HG02884 (cell line): Measurements from ENCODE around the gene ABHD12.
"Not testable (repeated sequence)": the region's sequence is repeated elsewhere in the genome, so short reads cannot be mapped to it uniquely, and the experiment has no call there.

Source experiments
- ATAC-seq: cut with Tn5 transposase; IDR thresholded peaks from one replicate; pipeline ENCODE4 v1.9.1; 2021; ENCODE audit warnings: mild to moderate bottlenecking, moderate library complexity; ENCODE audit not compliant: unreplicated experiment

Gene ABHD12

GRCh38 chr20:25278636-25279361, 111.8 kb downstream of the ABHD12 start:
- no peak for ATAC-seq

DNA sequence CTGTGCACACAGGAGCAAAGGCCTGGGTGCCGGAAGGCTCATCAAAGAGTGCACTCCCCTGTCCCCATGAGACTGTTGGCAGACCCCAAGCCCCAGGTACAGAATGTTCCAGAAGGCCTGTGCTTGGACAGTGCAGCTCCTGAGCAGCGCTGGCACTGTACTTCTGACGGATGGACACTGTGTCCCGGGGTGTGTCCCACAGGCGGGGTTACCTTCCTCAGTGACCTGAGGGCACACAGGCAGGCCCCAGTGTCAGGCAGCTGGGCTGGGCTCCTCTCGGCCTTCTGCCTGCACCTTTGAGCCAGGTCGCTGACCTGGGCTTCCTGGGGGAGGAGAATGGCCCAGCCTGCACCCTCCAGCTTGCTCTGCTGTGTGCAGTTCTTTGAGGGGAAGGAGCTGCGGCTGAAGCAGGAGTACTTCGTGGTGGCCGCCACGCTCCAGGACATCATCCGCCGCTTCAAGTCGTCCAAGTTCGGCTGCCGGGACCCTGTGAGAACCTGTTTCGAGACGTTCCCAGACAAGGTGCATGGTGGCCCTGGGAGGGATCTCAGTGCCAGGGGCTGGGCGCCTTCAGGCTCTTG, 112.6 kb downstream of the ABHD12 start:
- no peak for ATAC-seq

DNA sequence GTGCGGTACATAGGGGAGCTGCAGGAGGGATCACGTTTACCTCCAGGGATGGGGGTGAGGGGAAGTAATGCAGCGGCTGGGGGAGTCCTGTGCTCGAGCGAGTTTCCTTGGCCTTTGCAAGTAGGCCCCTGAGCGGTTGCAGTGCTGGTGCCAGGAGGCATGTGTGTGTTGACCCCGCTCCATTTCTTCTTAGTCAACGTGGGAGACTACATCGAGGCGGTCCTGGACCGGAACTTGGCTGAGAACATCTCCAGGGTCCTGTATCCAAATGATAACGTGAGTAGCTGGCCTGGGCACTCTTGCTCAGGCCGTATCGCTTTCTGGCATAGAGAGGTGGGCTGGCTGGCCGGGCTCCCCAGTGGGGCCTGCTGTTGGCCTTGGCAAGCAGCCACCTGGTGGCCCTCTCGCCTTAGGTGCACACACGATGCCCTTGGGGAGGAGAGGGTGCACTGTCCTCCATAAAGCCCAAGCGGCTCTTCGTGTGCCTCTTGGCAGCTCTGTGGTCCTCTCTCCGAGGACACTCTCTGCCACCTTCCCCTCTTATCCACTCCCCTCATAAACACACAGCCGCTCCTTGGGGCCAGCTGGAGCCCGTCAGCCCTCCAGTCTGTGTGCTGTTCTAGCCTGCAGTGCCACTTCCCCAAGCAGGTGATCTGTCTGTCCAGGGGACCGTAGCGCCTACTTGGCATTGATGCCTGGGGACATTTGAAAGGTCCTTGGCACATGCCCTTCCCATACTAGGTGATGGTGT, 113.4 kb downstream of the ABHD12 start:
- no peak for ATAC-seq

- no peak for ATAC-seq
Observed at GRCh38 chr20:25276533-25277050, 114.0 kb downstream of the ABHD12 start.

GRCh38 chr20:25275813-25276532, 114.7 kb downstream of the ABHD12 start:
- ATAC-seq: no peak

GRCh38 chr20:25274891-25275812, 115.5 kb downstream of the ABHD12 start:
- ATAC-seq: no peak

- no peak for ATAC-seq
Observed at GRCh38 chr20:25274481-25274880, 116.2 kb downstream of the ABHD12 start.

DNA sequence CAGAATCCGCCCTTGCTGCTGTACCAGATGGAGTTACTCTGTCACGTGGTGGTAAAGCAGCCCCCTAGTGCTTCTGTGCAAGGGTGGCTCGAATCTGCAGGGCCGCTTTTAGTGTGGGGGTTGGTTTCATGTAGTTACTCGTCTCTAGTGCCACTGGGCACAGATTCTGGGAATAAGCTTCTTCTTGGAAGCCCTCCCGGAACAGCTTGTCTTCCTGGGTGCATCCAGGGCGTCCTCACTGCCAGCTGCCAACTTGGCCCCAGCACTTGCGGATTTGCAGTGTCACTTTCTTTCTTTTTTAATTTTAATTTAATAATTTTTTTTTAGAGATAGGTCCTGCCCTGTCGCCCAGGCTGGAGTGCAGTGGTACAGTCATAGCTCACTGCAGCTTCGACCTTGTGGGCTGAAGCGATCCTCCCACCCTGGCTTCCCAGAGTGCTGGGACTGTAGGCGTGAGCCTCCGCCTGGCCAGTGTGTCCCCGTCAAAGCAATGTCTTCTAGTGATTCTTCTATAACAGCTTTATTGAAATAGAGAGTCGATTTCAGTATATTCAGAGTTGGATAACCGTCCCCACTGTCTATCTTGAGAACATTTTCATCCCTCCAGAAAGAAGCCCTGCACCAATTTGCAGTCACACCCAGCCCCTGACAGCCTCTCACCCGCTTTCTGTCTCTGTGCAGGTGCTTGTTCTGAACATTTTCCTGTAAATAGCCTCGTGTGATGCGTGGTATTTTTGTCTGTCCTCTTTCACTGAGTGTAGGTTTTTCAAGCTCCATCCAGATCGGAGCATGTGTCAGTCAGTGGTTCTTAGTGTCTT, 116.9 kb downstream of the ABHD12 start:
- no peak for ATAC-seq

- no peak for ATAC-seq
Observed at GRCh38 chr20:25273046-25273445, 117.6 kb downstream of the ABHD12 start.

DNA sequence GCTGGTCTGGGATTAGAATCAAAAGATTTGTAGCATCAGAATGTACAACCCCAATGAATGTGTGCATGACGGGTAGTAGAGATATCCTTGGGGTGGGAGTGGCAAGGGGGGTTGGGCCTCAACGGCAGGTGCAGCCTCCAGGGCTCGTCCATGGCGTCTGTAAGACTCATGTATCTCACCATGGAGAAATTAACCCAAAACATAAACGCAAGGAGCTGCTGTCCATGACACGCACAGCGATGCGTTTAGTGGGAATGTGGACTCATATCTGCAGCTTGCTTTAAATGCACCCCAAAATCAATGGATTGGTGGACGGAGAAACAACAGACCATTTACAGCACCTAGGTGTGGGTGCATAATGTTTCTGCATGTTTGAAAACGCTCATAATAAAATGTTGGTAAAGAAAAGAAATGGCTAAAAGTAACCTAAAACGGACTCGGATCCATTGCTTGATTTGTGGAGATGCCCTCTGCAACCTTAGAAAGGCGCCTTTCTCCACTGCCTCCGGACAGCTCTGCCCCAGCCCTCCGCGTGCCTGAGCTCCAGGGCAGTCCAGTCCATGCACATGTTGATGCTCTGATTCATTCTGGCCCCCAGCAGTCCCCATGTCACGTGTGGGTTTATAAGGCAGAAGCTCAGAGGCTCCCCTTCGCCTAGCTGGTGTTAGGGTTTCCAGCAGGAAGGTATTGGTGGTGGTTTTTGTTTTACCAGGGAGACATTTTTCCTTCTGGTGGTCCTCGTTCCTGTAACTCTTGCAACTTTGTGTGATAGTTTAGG, 118.2 kb downstream of the ABHD12 start:
- ATAC-seq: no peak

- no peak for ATAC-seq
Observed at GRCh38 chr20:25271486-25272222, 119.0 kb downstream of the ABHD12 start.

DNA sequence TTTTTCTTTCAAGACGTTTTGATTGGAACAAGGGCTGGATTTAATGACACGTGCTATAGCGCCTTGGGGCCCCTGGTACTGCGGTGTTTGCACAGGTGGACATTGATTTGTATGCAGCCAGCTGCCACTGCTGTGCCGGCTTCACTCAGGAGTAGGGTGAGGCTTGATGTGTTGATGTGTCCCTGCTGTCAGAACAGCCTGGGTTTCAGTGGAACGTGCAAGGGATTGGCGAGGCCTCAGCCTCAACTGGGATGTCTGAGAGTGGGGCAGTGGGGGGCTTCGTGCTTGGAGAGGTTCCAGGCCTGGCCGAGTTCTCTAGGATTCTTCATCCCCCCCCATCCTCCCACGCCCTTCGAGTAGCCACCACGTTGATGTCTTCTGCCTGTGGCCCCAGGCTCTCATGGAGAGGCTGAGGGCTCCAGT, 119.8 kb downstream of the ABHD12 start:
- ATAC-seq: no peak

- no peak for ATAC-seq
Observed at GRCh38 chr20:25269833-25270170, 120.8 kb downstream of the ABHD12 start.

DNA sequence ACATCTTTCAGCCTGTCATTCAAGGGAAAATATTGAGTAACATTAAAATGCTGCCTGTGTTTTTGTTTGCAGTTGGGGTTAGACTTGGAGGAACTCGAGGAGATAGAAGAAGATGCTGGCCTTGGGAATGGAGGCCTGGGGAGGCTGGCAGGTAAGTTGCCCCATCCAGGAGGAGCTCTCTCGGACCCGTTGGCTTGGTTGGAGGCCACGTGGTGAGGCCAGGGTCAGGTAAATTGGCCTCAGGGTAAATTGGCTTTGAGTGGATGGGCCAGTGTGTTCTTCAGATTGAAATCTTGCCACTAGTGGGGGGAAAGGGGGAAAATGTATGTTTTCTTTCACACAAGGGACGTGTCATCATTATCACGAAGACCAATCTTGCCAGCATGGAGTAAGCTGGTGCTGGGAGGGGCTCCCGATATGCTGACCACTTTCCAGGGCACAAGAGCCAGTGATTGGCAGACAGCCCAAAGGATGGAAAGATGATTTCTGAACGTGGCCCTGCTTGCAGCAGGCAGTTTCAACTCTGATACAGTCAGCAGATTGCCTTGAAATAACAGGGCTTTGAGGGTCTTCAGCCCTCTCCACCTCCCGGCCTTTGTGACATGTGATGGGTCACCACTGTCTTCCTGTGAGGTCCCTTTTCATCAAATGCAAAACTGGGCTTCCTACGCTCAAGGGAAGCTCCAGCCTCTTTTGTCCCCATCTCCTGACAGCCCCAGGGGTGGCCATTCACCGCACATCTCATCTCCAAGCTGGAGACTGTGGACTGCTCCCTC, 121.4 kb downstream of the ABHD12 start:
- no peak for ATAC-seq

DNA sequence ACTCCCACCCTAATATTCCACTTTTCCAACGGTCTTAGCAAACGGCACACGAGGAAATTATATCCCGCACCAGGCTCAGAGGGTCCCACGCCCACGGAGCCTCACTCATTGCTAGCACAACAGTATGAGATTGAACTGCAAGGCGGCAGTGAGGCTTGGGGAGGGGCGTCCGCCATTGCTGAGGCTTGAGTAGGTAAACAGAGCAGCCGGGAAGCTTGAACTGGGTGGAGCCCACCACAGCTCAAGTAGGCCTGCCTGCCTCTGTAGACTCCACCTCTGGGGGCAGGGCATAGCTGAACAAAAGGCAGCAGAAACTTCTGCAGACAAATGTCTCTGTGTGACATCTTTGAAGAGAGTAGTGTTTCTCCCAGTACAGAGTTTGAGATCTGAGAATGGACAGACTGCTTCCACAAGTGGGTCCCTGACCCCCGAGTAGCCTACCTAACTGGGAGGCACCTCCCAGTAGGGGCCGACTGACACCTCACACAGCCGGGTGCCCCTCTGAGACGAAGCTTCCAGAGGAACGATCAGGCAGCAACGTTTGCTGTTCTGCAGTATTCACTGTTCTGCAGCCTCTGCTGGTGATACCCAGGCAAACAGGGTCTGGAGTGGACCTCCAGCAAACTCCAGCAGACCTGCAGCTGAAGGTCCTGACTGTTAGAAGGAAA, 129.7 kb downstream of the ABHD12 start:
- ATAC-seq: not testable (repeated sequence)

DNA sequence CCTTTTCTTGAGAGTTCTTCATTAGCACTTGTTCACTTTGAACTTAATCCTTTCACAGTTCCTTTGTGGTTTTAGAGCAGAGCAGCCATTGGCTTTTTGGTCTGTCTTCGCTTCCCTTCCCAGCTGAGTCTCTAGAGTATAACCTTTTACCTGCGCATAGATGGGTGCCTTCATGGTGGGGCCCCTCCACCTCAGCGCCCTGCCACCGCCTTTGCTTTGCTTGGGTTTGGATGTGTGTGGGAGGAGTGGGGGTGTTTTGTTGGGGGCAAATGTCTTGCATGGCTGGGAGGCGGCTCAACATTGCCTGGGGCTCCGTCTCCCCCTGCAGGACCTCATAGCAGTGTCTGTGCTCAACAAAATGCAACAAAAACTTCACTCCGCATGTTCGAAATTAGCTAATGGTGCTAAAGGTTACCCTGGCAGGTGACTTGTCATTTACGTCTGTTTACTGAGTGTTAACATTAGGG, 130.8 kb downstream of the ABHD12 start:
- no peak for ATAC-seq
